Activated naive CD4-positive, alpha-beta T cell treated with anti-CD3 and anti-CD28 coated beads, Interleukin-2, amount 50 U/mL, for 72 hours (primary cell): Measurements from ENCODE around the gene ST7. TPM values are rescaled to one million over a fixed set of nuclear protein-coding genes. Genes with fewer than 3 reads are reported as not detected.
"Not testable (repeated sequence)": the region's sequence is repeated elsewhere in the genome, so short reads cannot be mapped to it uniquely, and the experiment has no call there.

Experiments
- ATAC-seq, 2 donors: fragments of 150-1000 bp; cut with Tn5 transposase; 2 replicates each; pipeline ENCODE4 v1.10.0; 2021; ENCODE audit warnings: mild to moderate bottlenecking in 2 of 2, moderate library complexity in 2 of 2
- DNase-seq, 2 donors: peaks; one replicate each; pipeline ENCODE4 v3.0.0; 2021 to 2022; ENCODE audit warnings: low spot score in 2 of 2
- H3K27ac Mint-ChIP-seq, 2 donors: one replicate each; pipeline ENCODE4 v1.8.0; 2022; ENCODE audit warnings: mild to moderate bottlenecking in 2 of 2, mixed read lengths in 2 of 2
- H3K36me3 Mint-ChIP-seq, 2 donors: one replicate each; pipeline ENCODE4 v1.8.0; 2022; ENCODE audit warnings: mixed read lengths in 2 of 2
- H3K9me3 Mint-ChIP-seq, 2 donors: one replicate each; pipeline ENCODE4 v1.8.0; 2022; ENCODE audit warnings: mixed read lengths in 2 of 2
- total RNA-seq, 2 donors: library from RNA; stranded (reverse); gene quantifications; one replicate each; pipeline ENCODE4 v1.2.3, GENCODE V29; 2022

Gene ST7
- total RNA-seq, 2 donors from 2014 or later: 4.0 to 5.8 TPM

- DNase-seq (no peak), ATAC-seq (peak; percentile 44 to 59)
- Mint-ChIP-seq H3K36me3 (no peaks in the 10 kb centered on the region), H3K27ac (no peak overlapping the region), H3K9me3 (no peaks in the 10 kb centered on the region)
Measured at GRCh38 chr7:117023325-117023854, 70.1 kb downstream of the ST7 start.

GRCh38 chr7:117024811-117025210 is 71.5 kb downstream of the ST7 start:
- DNase-seq (no peak), ATAC-seq (peak in 1 of 2 donors; percentile 89)
- no peaks in the 10 kb centered on the region for H3K9me3 Mint-ChIP-seq
- no peaks in the 10 kb centered on the region for H3K36me3 Mint-ChIP-seq
- no peak overlapping the region for H3K27ac Mint-ChIP-seq

- DNase-seq (no peak), ATAC-seq (no peak)
- H3K27ac Mint-ChIP-seq: no peak overlapping the region
- H3K9me3 Mint-ChIP-seq: peaks cover 0 to 4% of the 10 kb centered on the region in 2 donors
- H3K36me3 Mint-ChIP-seq: no peaks in the 10 kb centered on the region
Measured at GRCh38 chr7:117025891-117026290, 72.6 kb downstream of the ST7 start.

GRCh38 chr7:117030346-117030745 is 77.0 kb downstream of the ST7 start:
- ATAC-seq, DNase-seq, H3K9me3 Mint-ChIP-seq, H3K27ac Mint-ChIP-seq, H3K36me3 Mint-ChIP-seq: not testable (repeated sequence)

DNA sequence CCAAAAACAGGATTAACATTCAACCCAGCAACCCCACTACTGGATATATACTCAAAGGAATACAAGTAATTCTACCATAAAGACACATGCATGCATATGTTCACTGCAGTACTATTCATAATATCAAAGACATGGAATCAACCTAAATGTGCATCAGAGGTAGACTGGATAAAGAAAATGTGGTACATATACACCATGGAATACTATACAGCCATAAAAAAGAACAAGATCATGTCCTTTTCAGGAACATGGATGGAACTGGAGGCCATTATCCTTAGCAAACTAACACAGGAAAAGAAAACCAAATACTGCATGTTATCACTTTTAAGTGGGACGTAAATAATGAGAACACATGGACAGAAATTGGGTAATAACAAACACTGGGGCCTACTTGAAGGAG is 77.5 kb downstream of the ST7 start:
- not testable (repeated sequence) for DNase-seq, H3K9me3 Mint-ChIP-seq, ATAC-seq, H3K27ac Mint-ChIP-seq, H3K36me3 Mint-ChIP-seq

- H3K36me3 Mint-ChIP-seq: no peaks in the 10 kb centered on the region
- no peak overlapping the region for H3K27ac Mint-ChIP-seq
- ATAC-seq (no peak), DNase-seq (no peak)
- peaks cover 0 to 4% of the 10 kb centered on the region in 2 donors for H3K9me3 Mint-ChIP-seq
Measured at GRCh38 chr7:117032810-117033209, 79.5 kb downstream of the ST7 start.

DNA sequence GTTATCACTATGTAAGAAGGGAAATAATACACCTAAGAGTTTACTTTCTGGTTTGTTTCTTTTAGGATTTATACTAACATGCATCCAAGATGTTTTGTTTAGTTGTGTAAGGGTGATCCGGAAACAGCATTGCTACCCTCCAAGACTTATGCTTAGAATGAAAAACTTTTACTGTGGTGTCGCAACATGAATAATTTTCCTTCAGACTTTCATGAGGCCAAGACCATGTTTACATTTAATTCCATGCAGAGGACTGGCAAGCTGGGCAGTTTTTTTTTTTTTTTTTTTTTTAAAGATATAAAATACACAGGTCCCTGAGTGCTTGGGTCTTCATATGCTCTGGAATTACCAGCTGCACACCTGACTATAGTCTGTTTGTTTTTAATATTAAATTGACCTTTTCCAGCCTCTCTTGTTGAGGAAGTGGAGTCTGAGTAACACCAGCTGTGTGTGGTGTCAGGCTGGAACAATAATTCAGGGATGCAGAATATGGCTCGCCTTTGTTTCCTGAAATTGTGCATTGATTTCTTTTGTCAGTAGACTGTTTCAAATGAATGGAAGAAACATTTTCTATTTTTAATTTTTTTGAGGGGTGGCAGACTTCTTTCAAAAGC is 81.7 kb downstream of the ST7 start:
- Mint-ChIP-seq H3K36me3 (no peaks in the 10 kb centered on the region), H3K27ac (no peak overlapping the region), H3K9me3 (peaks cover 0 to 4% of the 10 kb centered on the region in 2 donors)
- DNase-seq (no peak), ATAC-seq (no peak)

GRCh38 chr7:117035465-117035862 is 82.2 kb downstream of the ST7 start:
- Mint-ChIP-seq H3K9me3 (peaks cover 0 to 4% of the 10 kb centered on the region in 2 donors), H3K36me3 (no peaks in the 10 kb centered on the region), H3K27ac (no peak overlapping the region)
- ATAC-seq: no peak
- DNase-seq: no peak

- Mint-ChIP-seq H3K36me3 (no peaks in the 10 kb centered on the region), H3K9me3 (no peaks in the 10 kb centered on the region), H3K27ac (no peak overlapping the region)
- no peak for ATAC-seq
- DNase-seq: no peak
Measured at GRCh38 chr7:117036053-117036669, 82.9 kb downstream of the ST7 start.

GRCh38 chr7:117036836-117037235 is 83.5 kb downstream of the ST7 start:
- DNase-seq (no peak), ATAC-seq (no peak)
- H3K36me3 Mint-ChIP-seq: no peaks in the 10 kb centered on the region
- no peak overlapping the region for H3K27ac Mint-ChIP-seq
- H3K9me3 Mint-ChIP-seq: no peaks in the 10 kb centered on the region

GRCh38 chr7:117038408-117038807 is 85.1 kb downstream of the ST7 start:
- no peaks in the 10 kb centered on the region for H3K36me3 Mint-ChIP-seq
- H3K27ac Mint-ChIP-seq: no peak overlapping the region
- DNase-seq (no peak), ATAC-seq (no peak)
- no peaks in the 10 kb centered on the region for H3K9me3 Mint-ChIP-seq

GRCh38 chr7:117041007-117041406 is 87.7 kb downstream of the ST7 start:
- peaks cover 0 to 5% of the 10 kb centered on the region in 2 donors for H3K9me3 Mint-ChIP-seq
- peak overlapping the region in 1 of 2 donors; percentile 81 for H3K27ac Mint-ChIP-seq
- ATAC-seq (peak; percentile 51 to 92), DNase-seq (peak in 1 of 2 donors; percentile 17)
- H3K36me3 Mint-ChIP-seq: no peaks in the 10 kb centered on the region

GRCh38 chr7:117041822-117042221 is 88.5 kb downstream of the ST7 start:
- no peaks in the 10 kb centered on the region for H3K36me3 Mint-ChIP-seq
- ATAC-seq (no peak), DNase-seq (no peak)
- no peak overlapping the region for H3K27ac Mint-ChIP-seq
- peaks cover 0 to 5% of the 10 kb centered on the region in 2 donors for H3K9me3 Mint-ChIP-seq

DNA sequence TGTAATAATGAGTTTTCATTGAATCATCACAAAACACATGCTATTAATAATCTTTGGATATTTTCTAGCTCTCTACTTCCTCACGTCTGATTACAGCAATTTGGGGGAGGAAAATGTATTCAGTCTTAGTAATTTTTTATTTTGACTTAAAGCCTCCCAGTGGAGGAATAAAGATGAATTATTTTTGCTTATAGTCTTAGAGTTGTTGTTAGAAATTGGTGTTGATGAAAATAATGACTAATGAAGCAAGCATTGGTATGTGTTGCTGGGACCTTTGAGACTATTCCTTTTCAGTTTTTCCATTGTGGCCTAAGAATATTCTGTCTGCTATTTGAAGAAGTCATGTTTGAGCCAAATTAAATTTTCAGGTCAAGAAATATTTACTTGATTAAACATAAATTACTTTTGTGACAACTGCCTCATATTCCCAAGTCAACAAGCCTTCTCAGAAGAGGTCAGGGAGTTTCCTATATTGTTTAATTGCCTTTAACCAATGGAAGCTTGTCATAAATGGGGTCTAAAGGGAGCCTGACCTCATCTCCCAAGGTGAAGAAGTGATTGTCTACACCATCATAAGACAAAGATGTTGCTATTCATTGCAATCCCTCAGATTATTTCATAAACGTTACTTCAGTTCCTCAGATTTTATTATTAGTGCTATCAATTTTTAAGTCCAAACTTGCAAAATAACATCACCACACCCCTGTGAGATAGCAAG is 90.0 kb downstream of the ST7 start:
- Mint-ChIP-seq H3K36me3 (no peaks in the 10 kb centered on the region), H3K27ac (no peak overlapping the region), H3K9me3 (peaks cover 0 to 5% of the 10 kb centered on the region in 2 donors)
- ATAC-seq (no peak), DNase-seq (no peak)

DNA sequence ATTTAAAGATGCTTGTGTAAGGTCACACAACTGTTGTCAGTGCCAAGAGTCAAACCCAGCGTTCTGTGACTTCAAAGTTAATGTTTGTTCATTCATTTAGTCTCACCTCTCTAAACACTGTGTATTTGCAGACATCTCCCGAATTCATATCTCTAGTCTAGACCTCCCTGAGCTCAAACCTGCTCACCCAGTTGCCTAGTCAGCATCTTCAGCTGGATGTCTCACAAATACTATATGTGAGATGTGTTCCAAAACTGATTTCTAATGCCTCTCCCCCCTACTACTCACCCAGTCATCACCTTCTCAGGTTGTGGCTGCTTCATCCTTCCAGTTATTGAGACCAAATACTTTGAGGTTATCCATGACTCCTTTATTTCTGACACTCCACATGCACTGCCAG is 91.4 kb downstream of the ST7 start:
- Mint-ChIP-seq H3K9me3 (peaks cover 0 to 5% of the 10 kb centered on the region in 2 donors), H3K36me3 (no peaks in the 10 kb centered on the region), H3K27ac (no peak overlapping the region)
- no peak for DNase-seq
- peak in 1 of 2 donors; percentile 18 for ATAC-seq

GRCh38 chr7:117045927-117046710 is 92.8 kb downstream of the ST7 start:
- DNase-seq (no peak), ATAC-seq (no peak)
- no peaks in the 10 kb centered on the region for H3K36me3 Mint-ChIP-seq
- H3K9me3 Mint-ChIP-seq: peaks cover 0 to 7% of the 10 kb centered on the region in 2 donors
- no peak overlapping the region for H3K27ac Mint-ChIP-seq

GRCh38 chr7:117047496-117047895 is 94.2 kb downstream of the ST7 start:
- DNase-seq: no peak
- peaks cover 0 to 12% of the 10 kb centered on the region in 2 donors for H3K9me3 Mint-ChIP-seq
- ATAC-seq: no peak
- no peak overlapping the region for H3K27ac Mint-ChIP-seq
- no peaks in the 10 kb centered on the region for H3K36me3 Mint-ChIP-seq
